H1 (cell line): ENCODE results near the gene NONO. TPM values are rescaled to one million over a fixed set of nuclear protein-coding genes. Genes with fewer than 3 reads are reported as not detected.

ENCODE experiments used
- polyA plus RNA-seq, 7 experiments: library from polyadenylated mRNA; depleted of rRNA in 3 of 7; stranded (reverse) in 5 of 7; unstranded in 2 of 7; fragments of >200 nt in 5 of 7; fragments of 200-250 nt in 2 of 7; gene quantifications; 1 replicate in 5 of 7; 2 replicates in 1 of 7; 4 replicates in 1 of 7; pipeline versions ENCODE4 v1.2.1 to v1.2.3, GENCODE V29; 2011 to 2013; ENCODE audit warnings: missing spikeins in 2 of 7, mixed read lengths in 2 of 7
- total RNA-seq: library from RNA; stranded (reverse); fragmentation: NEBNext Ultra II Directional; extraction: Animal tissue kit (Norgen Biotek cat#: 25700); gene quantifications from 2 replicates; pipeline ENCODE4 v1.2.1, GENCODE V29; 2021
- TF ChIP-seq, protein P1 (sequence below): IDR thresholded peaks from 2 replicates; pipeline ENCODE4 v1.6.1; 2012; ENCODE audit warnings: inconsistent platforms

Gene NONO
- total and polyA plus RNA-seq, 2 of the 8 experiments (the other 6 are each of a cell fraction or from before 2014, with no cell fraction given), result 641 to 728 TPM

DNA sequence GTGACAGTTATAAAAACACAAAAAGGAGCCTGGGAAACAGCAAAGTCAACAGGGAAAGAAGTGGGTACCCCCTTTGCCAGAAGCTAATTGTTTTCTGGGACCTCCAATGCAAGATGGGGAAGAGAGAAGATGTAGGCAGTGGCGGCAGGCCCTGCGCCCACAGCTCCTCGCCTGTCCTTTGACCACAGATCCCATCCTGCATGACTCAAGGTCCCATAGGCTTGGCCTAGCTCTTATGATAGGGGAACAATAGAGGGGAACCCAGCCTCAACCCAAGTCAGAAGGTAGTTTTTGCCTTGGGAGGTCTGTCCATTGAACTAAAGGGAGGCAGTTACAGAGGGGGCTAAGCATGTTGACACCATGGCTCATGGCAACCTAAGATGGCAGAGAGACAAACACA lies 43.7 kb upstream of the NONO start (continued):
- TF ChIP-seq, protein P1, sequence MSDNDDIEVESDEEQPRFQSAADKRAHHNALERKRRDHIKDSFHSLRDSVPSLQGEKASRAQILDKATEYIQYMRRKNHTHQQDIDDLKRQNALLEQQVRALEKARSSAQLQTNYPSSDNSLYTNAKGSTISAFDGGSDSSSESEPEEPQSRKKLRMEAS, result no peak
